Suprapubic skin (tissue), 4 donors: Measurements from ENCODE around the gene ACSL3. TPM values are rescaled to one million over a fixed set of nuclear protein-coding genes. Genes with fewer than 3 reads are reported as not detected.

Experiments
- DNase-seq, 2 donors: peaks; one replicate each; pipeline ENCODE4 v3.0.0-alpha.2; 2019; ENCODE audit warnings: low spot score in 2 of 2
- H3K27ac ChIP-seq: fragments of 200-600 bp; sonication (generic); one replicate; pipeline ENCODE4 v1.5.1; 2019
- H3K27me3 ChIP-seq: fragments of 200-600 bp; sonication (generic); one replicate; pipeline ENCODE4 v1.5.1; 2019
- H3K36me3 ChIP-seq: fragments of 200-600 bp; sonication (generic); one replicate; pipeline ENCODE4 v1.5.1; 2019
- H3K4me1 ChIP-seq: fragments of 200-600 bp; sonication (generic); one replicate; pipeline ENCODE4 v1.5.1; 2019
- H3K4me3 ChIP-seq: fragments of 200-600 bp; sonication (generic); one replicate; pipeline ENCODE4 v1.5.1; 2019; ENCODE audit warnings: mild to moderate bottlenecking
- H3K9me3 ChIP-seq: fragments of 200-600 bp; sonication (generic); one replicate; pipeline ENCODE4 v1.5.1; 2019
- CTCF ChIP-seq, 2 donors: fragments of 200-600 bp in 1 of 2; fragments of 450-650 bp in 1 of 2; sonication (generic) in 1 of 2; IDR thresholded peaks; one replicate each; pipeline ENCODE4 v1.5.1; 2016 to 2019; ENCODE audit warnings: antibody characterized with exemption in 2 of 2, mild to moderate bottlenecking in 1 of 2, moderate library complexity in 1 of 2
- EP300 ChIP-seq: sonication (generic); formaldehyde crosslinking; IDR thresholded peaks from one replicate; pipeline ENCODE4 v1.6.1; 2017; ENCODE audit warnings: antibody characterized with exemption
- POLR2A ChIP-seq, 2 donors: fragments of 450-650 bp; IDR thresholded peaks; one replicate each; pipeline ENCODE4 v1.6.1; 2017; ENCODE audit warnings: antibody characterized with exemption in 2 of 2, mild to moderate bottlenecking in 2 of 2, moderate library complexity in 2 of 2
- POLR2AphosphoS5 ChIP-seq, 3 donors: sonication (generic); formaldehyde crosslinking; IDR thresholded peaks; one replicate each; pipeline ENCODE4 v1.6.1; 2017; ENCODE audit warnings: antibody characterized with exemption in 3 of 3
- WGBS: methylation state at CpG from one replicate; pipeline ENCODE4 v1.1.5; 2018; 5-methylcytosine and 5-hydroxymethylcytosine counted together
- total RNA-seq, 4 donors: library from RNA; depleted of rRNA; stranded (reverse); fragments of >200 nt; gene quantifications; one replicate each; pipeline ENCODE4 v1.1.0, GENCODE V29; 2016

Gene ACSL3
- total RNA-seq, 4 donors from 2014 or later: 46.6 to 154 (median 60.2) TPM

- DNase-seq: no peak
- no peak overlapping the region for H3K27ac ChIP-seq
Measured at GRCh38 chr2:222835143-222835822, 25.6 kb upstream of the ACSL3 start.

GRCh38 chr2:222835823-222836151 is 25.0 kb upstream of the ACSL3 start:
- Histone ChIP-seq H3K4me1 (peaks cover 14% of the 10 kb centered on the region), H3K36me3 (no peaks in the 10 kb centered on the region), H3K4me3 (no peak overlapping the region), H3K9me3 (no peaks in the 10 kb centered on the region), H3K27me3 (no peaks in the 10 kb centered on the region), H3K27ac (no peak overlapping the region)
- 70% methylated on average over 5 of the region's 5 CpGs for whole genome bisulfite sequencing
- no peak for DNase-seq
- TF ChIP-seq EP300 (no peak), CTCF (IDR thresholded peaks at IDR 0.05) (no peak)

More at GRCh38 chr2:222835143-222835822, 25.6 kb upstream of the ACSL3 start:
- TF ChIP-seq CTCF (IDR thresholded peaks at IDR 0.05) (no peak), POLR2A (IDR thresholded peaks at IDR 0.05) (no peak), POLR2AphosphoS5 (IDR thresholded peaks at IDR 0.05) (no peak), EP300 (no peak)
- H3K4me1 ChIP-seq: peaks cover 14% of the 10 kb centered on the region
- no peaks in the 10 kb centered on the region for H3K9me3 ChIP-seq
- no peak overlapping the region for H3K4me3 ChIP-seq
- H3K27me3 ChIP-seq: no peaks in the 10 kb centered on the region
- WGBS: 50% methylated on average over 8 of the region's 8 CpGs
- H3K36me3 ChIP-seq: no peaks in the 10 kb centered on the region

GRCh38 chr2:222837643-222838056 is 23.2 kb upstream of the ACSL3 start:
- Histone ChIP-seq H3K27me3 (no peaks in the 10 kb centered on the region), H3K36me3 (no peaks in the 10 kb centered on the region), H3K27ac (peak overlapping the region; percentile 38), H3K4me3 (no peak overlapping the region), H3K9me3 (no peaks in the 10 kb centered on the region), H3K4me1 (peaks cover 14% of the 10 kb centered on the region)
- no peak for DNase-seq
- WGBS: 47% methylated on average over 4 of the region's 4 CpGs
- TF ChIP-seq CTCF (IDR thresholded peaks at IDR 0.05) (no peak), EP300 (no peak), POLR2A (IDR thresholded peaks at IDR 0.05) (no peak), POLR2AphosphoS5 (IDR thresholded peaks at IDR 0.05) (peak in 1 of 3 donors; percentile 9)

GRCh38 chr2:222840060-222840802 is 20.6 kb upstream of the ACSL3 start:
- no peak for TF ChIP-seq POLR2AphosphoS5 (IDR thresholded peaks at IDR 0.05)
- no peak for TF ChIP-seq CTCF (IDR thresholded peaks at IDR 0.05)
- no peak for TF ChIP-seq POLR2A (IDR thresholded peaks at IDR 0.05)
- no peak for TF ChIP-seq EP300
- H3K27ac ChIP-seq: no peak overlapping the region
- no peak for DNase-seq

GRCh38 chr2:222842491-222843174 is 18.2 kb upstream of the ACSL3 start:
- 62% methylated on average over 3 of the region's 3 CpGs for WGBS
- Histone ChIP-seq H3K4me1 (no peaks in the 10 kb centered on the region), H3K27ac (no peak overlapping the region), H3K4me3 (no peak overlapping the region), H3K27me3 (no peaks in the 10 kb centered on the region), H3K9me3 (no peaks in the 10 kb centered on the region), H3K36me3 (no peaks in the 10 kb centered on the region)
- TF ChIP-seq EP300 (no peak), POLR2A (IDR thresholded peaks at IDR 0.05) (no peak), CTCF (IDR thresholded peaks at IDR 0.05) (no peak), POLR2AphosphoS5 (IDR thresholded peaks at IDR 0.05) (no peak)
- no peak for DNase-seq

More at GRCh38 chr2:222840060-222840802, 20.6 kb upstream of the ACSL3 start:
- Histone ChIP-seq H3K4me3 (no peak overlapping the region), H3K9me3 (no peaks in the 10 kb centered on the region), H3K27me3 (no peaks in the 10 kb centered on the region), H3K4me1 (peaks cover 13% of the 10 kb centered on the region), H3K36me3 (no peaks in the 10 kb centered on the region)
- WGBS: 75% methylated on average over 3 of the region's 3 CpGs
